HEK293 (cell line): ENCODE results near the gene UNC50.

ENCODE experiments used
- CTCF ChIA-PET: fragments of 350-600 bp; formaldehyde crosslinking; extraction: SDS; loops from one replicate; lab custom pipeline; 2021; ENCODE audit warnings: antibody characterized with exemption; lab: Yijun Ruan, JAX
- POLR2A ChIA-PET: fragments of 300-600 bp; formaldehyde crosslinking; extraction: SDS; loops from one replicate; lab custom pipeline; 2020; ENCODE audit warnings: antibody characterized with exemption, inconsistent platforms; lab: Yijun Ruan, JAX
- H3K27ac ChIP-seq: fragments of 200-500 bp; sonication (Bioruptor generic); 2 replicates; pipeline ENCODE4 v1.5.1; 2014; ENCODE audit warnings: low read depth, low read length, control low read depth, inconsistent platforms; ENCODE audit errors: extremely low read depth
- H3K36me3 ChIP-seq, 2 experiments: fragments of 200-500 bp in 1 of 2; sonication (Bioruptor generic) in 1 of 2; 1 replicate in 1 of 2; 2 replicates in 1 of 2; pipeline ENCODE4 v1.5.1; 2014 to 2017; ENCODE audit warnings: inconsistent platforms in 2 of 2, low read length in 2 of 2; ENCODE audit not compliant: control insufficient read depth in 2 of 2, insufficient read depth in 1 of 2
- H3K4me1 ChIP-seq: fragments of 200-500 bp; sonication (Bioruptor generic); 2 replicates; pipeline ENCODE4 v1.5.1; 2014; ENCODE audit warnings: mild to moderate bottlenecking, low read length, inconsistent platforms; ENCODE audit not compliant: control insufficient read depth, insufficient read depth
- H3K4me3 ChIP-seq: 2 replicates; pipeline ENCODE4 v1.5.1; 2011; ENCODE audit warnings: low read depth, mild to moderate bottlenecking, control low read depth, low read length, moderate library complexity
- H3K9me3 ChIP-seq: fragments of 200-500 bp; sonication (Bioruptor generic); 2 replicates; pipeline ENCODE4 v1.5.1; 2014; ENCODE audit warnings: low read depth, low read length, inconsistent platforms; ENCODE audit not compliant: control insufficient read depth, insufficient read depth
- BCL11B ChIP-seq: fragments of 450-650 bp; formaldehyde crosslinking; IDR thresholded peaks from 2 replicates; pipeline ENCODE4 v1.5.1; 2016; ENCODE audit warnings: low read depth, missing biosample characterization, missing genetic modification characterization
- MZF1 ChIP-seq: fragments of 450-650 bp; formaldehyde crosslinking; IDR thresholded peaks from 2 replicates; pipeline ENCODE4 v1.5.1; 2017; ENCODE audit warnings: missing biosample characterization, missing genetic modification characterization, borderline replicate concordance
- SALL2 ChIP-seq: fragments of 450-650 bp; formaldehyde crosslinking; IDR thresholded peaks from 2 replicates; pipeline ENCODE4 v1.5.0; 2017; ENCODE audit warnings: missing biosample characterization, mild to moderate bottlenecking, missing genetic modification characterization, borderline replicate concordance
- YY2 ChIP-seq: fragments of 450-650 bp; formaldehyde crosslinking; IDR thresholded peaks from 2 replicates; pipeline ENCODE4 v1.5.1; 2016; ENCODE audit warnings: missing biosample characterization, missing genetic modification characterization
- ZNF16 ChIP-seq: fragments of 450-650 bp; formaldehyde crosslinking; IDR thresholded peaks from 2 replicates; pipeline ENCODE4 v1.5.1; 2016; ENCODE audit warnings: low read depth, missing biosample characterization, missing genetic modification characterization
- ZNF211 ChIP-seq: fragments of 450-650 bp; formaldehyde crosslinking; IDR thresholded peaks from 2 replicates; pipeline ENCODE4 v1.5.1; 2016; ENCODE audit warnings: low read depth, missing biosample characterization, missing genetic modification characterization
- ZNF248 ChIP-seq: fragments of 450-650 bp; formaldehyde crosslinking; IDR thresholded peaks from 2 replicates; pipeline ENCODE4 v1.5.1; 2017; ENCODE audit warnings: missing biosample characterization, missing genetic modification characterization
- ZNF521 ChIP-seq: fragments of 450-650 bp; formaldehyde crosslinking; IDR thresholded peaks from 2 replicates; pipeline ENCODE4 v1.5.1; 2017; ENCODE audit warnings: missing biosample characterization, mild to moderate bottlenecking, missing genetic modification characterization
- ZNF544 ChIP-seq: fragments of 450-650 bp; formaldehyde crosslinking; IDR thresholded peaks from 2 replicates; pipeline ENCODE4 v1.5.0; 2017; ENCODE audit warnings: missing biosample characterization, missing genetic modification characterization
- ZNF585B ChIP-seq: fragments of 450-650 bp; formaldehyde crosslinking; IDR thresholded peaks from 2 replicates; pipeline ENCODE4 v1.5.1; 2016; ENCODE audit warnings: missing biosample characterization, missing genetic modification characterization
- ZNF660 ChIP-seq: fragments of 450-650 bp; IDR thresholded peaks from 2 replicates; pipeline ENCODE4 v1.5.1; 2018; ENCODE audit warnings: missing biosample characterization, mild to moderate bottlenecking, missing genetic modification characterization
- ZNF792 ChIP-seq: fragments of 450-650 bp; formaldehyde crosslinking; IDR thresholded peaks from 2 replicates; pipeline ENCODE4 v1.5.1; 2016; ENCODE audit warnings: missing biosample characterization, missing genetic modification characterization
- ZNF843 ChIP-seq: fragments of 450-650 bp; formaldehyde crosslinking; IDR thresholded peaks from 2 replicates; pipeline ENCODE4 v1.5.1; 2016; ENCODE audit warnings: missing biosample characterization, missing genetic modification characterization
- ZSCAN23 ChIP-seq: fragments of 450-650 bp; formaldehyde crosslinking; IDR thresholded peaks from 2 replicates; pipeline ENCODE4 v1.5.1; 2016; ENCODE audit warnings: missing biosample characterization, missing genetic modification characterization
- TF ChIP-seq, protein P1 (sequence below): fragments of 450-650 bp; formaldehyde crosslinking; IDR thresholded peaks from 2 replicates; pipeline ENCODE4 v1.5.1; 2017; ENCODE audit warnings: missing biosample characterization, missing genetic modification characterization
- TF ChIP-seq, protein P2 (sequence below): fragments of 450-650 bp; formaldehyde crosslinking; IDR thresholded peaks from 2 replicates; pipeline ENCODE4 v1.5.1; 2016; ENCODE audit warnings: missing biosample characterization, missing genetic modification characterization

Gene UNC50

DNA sequence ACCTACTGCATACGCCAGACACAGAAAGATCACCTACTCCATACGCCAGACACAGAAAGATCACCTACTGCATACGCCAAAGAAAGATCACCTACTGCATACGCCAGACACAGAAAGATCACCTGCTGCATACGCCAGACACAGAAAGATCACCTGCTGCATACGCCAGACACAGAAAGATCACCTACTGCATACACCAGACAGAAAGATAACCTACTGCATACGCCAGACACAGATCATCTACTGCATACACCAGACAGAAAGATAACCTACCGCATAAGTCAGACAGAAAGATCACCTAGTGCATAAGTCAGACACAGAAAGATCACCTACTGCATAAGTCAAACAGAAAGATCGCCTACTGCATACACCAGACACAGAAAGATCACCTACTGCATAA lies 25.9 kb upstream of the UNC50 start:
- CTCF ChIA-PET, result interaction anchor here (0.6 to 2.6 kb wide), 2 partner anchors 14 to 195 kb away, joined by 3 to 11 read pairs; no protein-coding TSS in a partner anchor
- POLR2A ChIA-PET, result no interaction called here
- no peaks in the 10 kb centered on the region for H3K4me1 ChIP-seq
- TF ChIP-seq YY2 (tag by site-specific recombination) (no peak), MZF1 (tag by site-specific recombination) (no peak), ZNF792 (tag by site-specific recombination) (0 out of 2 replicates have a peak, but pooled peaks have one; percentile 69), SALL2 (tag by site-specific recombination) (no peak), ZNF16 (tag by site-specific recombination) (no peak), ZNF521 (no peak), ZNF211 (tag by site-specific recombination) (no peak)
- H3K4me3 ChIP-seq, result no peak overlapping the region
- H3K27ac ChIP-seq, result no peak overlapping the region
- peaks cover 4 to 49% of the 10 kb centered on the region in 2 experiments; a peak in 2 of 3 replicates for H3K36me3 ChIP-seq
- H3K9me3 ChIP-seq, result no peaks in the 10 kb centered on the region

- H3K4me1 ChIP-seq, result no peaks in the 10 kb centered on the region
- H3K27ac ChIP-seq, result no peak overlapping the region
- H3K9me3 ChIP-seq, result no peaks in the 10 kb centered on the region
- no peak overlapping the region for H3K4me3 ChIP-seq
- TF ChIP-seq BCL11B (no peak), ZSCAN23 (no peak), ZNF660 (tag by site-specific recombination) (no peak), ZNF248 (tag by site-specific recombination) (no peak)
- peaks cover 4 to 41% of the 10 kb centered on the region in 2 experiments; a peak in 2 of 3 replicates for H3K36me3 ChIP-seq
- ChIA-PET POLR2A (no interaction called here), CTCF (interaction anchor here (0.6 to 2.6 kb wide), 5 partner anchors 11 to 185 kb away, joined by 3 to 11 read pairs (median 4); no protein-coding TSS in a partner anchor)
Measured at GRCh38 chr2:98583276-98583675, 25.1 kb upstream of the UNC50 start.

DNA sequence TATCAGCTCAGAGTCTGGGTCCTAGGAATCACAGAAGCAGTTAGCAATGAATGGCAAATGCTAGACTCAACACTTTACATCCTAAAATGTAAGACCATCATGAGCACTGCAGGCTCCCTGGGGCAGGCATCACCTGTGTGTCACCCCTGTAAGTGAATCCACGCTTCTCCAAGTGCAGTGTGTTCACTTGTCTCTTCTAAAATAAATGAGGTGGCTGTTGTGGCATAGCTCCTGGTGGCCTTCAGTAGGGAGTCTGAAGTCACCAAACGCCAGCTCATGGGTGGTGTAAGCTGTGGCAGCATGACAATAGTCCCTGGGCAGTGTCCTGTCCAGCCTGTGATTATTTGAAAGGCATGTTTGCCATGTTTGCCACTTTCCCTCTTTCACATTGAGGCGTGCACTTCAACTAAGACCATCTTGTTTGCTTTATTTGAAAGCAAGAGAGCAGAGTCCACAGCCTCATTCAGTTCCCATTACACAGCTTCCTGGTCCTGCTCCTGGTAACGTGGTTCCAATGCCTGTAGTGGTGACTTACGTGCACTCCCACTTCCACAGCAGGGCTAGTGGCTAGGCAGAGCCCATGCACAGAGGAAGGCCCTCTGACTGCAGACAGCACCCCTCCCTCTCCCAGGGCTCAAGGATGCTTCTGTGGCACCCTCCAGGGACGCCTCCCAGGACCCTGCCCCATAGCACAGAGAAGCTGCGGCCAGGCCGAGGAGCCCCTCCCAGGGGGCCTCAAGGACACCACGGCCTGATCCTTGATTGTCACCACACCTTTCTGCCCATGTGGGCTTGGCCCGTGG lies 24.4 kb upstream of the UNC50 start:
- CTCF ChIA-PET, result interaction anchor here (0.6 to 2.6 kb wide), 6 partner anchors 12 to 185 kb away, joined by 3 to 11 read pairs (median 4); no protein-coding TSS in a partner anchor

More for the DNA sequence above, 24.4 kb upstream of the UNC50 start:
- H3K9me3 ChIP-seq, result no peaks in the 10 kb centered on the region
- no peak overlapping the region for H3K4me3 ChIP-seq
- peaks cover 4 to 39% of the 10 kb centered on the region in 2 experiments; a peak in 2 of 3 replicates for H3K36me3 ChIP-seq
- H3K4me1 ChIP-seq, result no peaks in the 10 kb centered on the region; the same call in 1 of the 2 replicates
- POLR2A ChIA-PET, result no interaction called here
- no peak overlapping the region for H3K27ac ChIP-seq
- TF ChIP-seq ZNF585B, result no peak
- no peak for TF ChIP-seq ZNF544 (tag by site-specific recombination)
- TF ChIP-seq, protein P1, sequence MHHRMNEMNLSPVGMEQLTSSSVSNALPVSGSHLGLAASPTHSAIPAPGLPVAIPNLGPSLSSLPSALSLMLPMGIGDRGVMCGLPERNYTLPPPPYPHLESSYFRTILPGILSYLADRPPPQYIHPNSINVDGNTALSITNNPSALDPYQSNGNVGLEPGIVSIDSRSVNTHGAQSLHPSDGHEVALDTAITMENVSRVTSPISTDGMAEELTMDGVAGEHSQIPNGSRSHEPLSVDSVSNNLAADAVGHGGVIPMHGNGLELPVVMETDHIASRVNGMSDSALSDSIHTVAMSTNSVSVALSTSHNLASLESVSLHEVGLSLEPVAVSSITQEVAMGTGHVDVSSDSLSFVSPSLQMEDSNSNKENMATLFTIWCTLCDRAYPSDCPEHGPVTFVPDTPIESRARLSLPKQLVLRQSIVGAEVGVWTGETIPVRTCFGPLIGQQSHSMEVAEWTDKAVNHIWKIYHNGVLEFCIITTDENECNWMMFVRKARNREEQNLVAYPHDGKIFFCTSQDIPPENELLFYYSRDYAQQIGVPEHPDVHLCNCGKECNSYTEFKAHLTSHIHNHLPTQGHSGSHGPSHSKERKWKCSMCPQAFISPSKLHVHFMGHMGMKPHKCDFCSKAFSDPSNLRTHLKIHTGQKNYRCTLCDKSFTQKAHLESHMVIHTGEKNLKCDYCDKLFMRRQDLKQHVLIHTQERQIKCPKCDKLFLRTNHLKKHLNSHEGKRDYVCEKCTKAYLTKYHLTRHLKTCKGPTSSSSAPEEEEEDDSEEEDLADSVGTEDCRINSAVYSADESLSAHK (tag by site-specific recombination), result no peak
- no peak for TF ChIP-seq ZNF843 (tag by site-specific recombination)
- TF ChIP-seq, protein P2, sequence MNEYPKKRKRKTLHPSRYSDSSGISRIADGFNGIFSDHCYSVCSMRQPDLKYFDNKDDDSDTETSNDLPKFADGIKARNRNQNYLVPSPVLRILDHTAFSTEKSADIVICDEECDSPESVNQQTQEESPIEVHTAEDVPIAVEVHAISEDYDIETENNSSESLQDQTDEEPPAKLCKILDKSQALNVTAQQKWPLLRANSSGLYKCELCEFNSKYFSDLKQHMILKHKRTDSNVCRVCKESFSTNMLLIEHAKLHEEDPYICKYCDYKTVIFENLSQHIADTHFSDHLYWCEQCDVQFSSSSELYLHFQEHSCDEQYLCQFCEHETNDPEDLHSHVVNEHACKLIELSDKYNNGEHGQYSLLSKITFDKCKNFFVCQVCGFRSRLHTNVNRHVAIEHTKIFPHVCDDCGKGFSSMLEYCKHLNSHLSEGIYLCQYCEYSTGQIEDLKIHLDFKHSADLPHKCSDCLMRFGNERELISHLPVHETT, result no peak
